CD4-positive, alpha-beta T cell treated with Interleukin-6 for 4 hours (primary cell): ENCODE measurements around the gene CAPN15.

Experiments used
- DNase-seq: peaks from one replicate; pipeline ENCODE4 v3.0.0-alpha.2; 2020; ENCODE audit warnings: mixed read lengths

The CAPN15 gene

DNA sequence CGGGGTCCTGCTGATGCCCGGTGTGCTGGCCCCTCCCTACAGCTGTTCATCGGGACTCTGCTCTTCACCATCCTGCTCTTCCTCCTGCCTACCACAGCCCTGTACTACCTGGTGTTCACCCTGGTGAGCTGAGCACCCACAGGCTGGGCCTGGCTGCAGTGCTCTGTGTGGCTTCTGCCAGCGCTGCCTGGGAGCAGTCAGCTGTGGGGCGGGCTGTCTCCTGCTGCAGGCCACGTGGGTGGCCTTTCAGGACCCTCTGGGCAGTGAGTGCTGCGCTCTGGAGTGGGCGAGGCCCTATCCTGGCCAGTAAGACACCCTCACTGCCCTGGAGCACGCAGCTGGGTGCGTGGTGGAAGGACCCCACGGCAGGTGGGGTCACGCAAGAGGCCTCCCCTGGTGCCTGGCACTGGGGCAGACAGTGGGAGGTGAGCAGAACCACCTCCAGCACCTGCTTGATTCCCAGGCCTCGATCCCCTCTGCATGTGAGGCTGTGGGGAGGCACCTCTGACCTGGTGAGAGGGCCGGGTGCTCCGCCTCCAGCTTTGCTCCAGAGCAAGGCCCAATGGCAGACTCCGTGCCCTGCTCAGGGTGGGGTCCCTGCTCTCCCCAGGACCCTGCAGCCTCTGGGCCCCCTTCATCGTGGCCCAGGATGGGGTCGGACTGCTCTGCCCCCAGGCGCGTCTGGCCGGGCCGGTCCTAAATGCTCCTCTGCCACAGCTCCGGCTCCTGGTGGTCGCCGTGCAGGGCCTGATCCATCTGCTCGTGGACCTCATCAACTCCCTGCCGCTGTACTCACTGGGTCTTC lies 52.8 kb downstream of the CAPN15 start:
- DNase-seq: no peak

DNA sequence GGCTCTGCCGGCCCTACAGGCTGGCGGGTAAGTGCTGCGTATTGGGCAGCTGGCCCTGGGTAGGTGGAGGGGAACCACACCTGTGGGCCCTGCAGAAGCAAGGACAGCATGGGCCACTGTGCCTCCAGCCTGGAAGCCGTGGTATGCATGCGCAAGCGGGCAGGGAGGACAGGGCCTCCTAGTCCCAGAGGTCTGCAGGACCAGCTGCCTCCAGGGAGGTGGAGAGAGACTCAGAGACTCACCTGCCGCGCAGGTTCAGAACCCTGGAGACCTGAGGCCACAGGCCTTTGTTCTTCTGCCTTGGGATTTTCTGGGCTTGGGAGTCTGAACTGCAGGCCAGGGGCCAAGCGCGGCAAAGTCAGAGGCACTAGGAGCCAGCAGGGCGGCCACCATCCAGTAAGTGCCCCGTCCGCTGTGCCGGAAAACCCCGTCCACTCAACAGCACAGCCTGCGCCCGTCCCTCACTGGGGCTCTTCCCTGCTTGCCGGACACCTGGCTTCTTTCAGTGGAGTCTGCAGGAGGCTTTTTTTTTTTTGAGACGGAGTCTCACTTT lies 53.5 kb downstream of the CAPN15 start:
- no peak for DNase-seq

DNA sequence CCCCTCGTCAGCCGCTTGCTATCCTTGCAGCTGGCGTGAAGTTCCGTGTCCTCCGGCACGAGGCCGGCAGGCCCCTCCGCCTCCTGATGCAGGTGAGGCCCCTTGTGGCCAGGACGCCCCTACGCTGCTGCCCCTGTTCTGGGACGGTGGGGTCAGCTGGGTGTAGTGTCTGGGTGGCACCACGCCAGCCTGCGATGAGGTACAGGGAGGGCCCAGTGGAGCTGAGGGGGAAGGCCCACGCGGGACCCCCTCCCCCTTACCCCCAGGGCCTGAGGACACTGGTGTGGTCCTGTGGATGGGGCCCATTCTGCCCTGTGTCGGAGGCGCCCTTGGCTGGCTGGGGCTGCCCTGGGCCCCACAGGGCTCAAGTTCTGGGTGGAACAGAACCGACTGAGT lies 54.7 kb downstream of the CAPN15 start:
- no peak for DNase-seq

DNA sequence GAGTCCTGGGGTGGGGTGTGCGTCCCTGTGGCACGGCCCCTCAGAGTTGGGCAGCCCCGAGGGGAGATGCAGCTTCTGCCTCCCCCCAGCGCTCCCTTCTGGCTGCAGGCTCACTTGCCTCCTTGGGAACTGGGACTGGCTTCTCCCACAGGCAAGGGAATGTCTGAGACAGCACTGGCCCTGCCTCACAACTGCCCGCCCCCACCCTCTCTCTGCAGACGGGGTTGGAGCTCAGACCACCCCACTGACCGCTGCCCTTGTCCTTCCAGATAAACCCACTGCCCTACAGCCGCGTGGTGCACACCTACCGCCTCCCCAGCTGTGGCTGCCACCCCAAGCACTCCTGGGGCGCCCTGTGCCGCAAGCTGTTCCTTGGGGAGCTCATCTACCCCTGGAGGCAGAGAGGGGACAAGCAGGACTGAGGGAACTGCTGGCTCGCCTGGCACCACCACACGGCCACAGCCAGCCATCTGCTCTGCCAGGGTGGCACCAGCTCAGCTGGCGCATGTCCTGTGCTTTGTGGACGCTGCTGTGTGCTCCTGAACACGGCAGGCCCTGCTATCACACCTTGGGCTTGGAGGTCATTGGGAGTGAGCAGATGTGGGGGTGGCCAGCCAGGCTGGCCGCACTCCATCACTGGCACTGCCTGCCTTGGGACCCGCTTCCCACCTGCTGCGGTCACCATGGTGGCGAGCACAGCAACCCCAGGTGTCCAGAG lies 55.3 kb downstream of the CAPN15 start:
- no peak for DNase-seq

DNA sequence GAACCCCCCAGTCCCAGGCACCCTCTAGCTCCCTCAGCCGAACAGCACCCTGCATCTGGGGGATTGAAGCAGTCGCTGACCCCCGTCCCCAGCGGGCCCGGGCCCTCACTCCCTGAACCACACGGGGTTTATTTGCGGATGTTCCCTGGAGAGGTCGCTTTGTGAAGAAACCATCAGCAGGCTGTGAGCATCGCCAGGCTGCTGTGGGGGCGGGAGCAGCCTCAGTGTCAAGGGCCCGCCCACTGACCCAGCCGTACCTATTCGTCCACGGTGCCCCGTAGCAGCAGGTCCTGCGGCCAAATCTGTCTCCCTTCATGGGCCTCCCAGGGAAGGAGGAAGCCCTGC lies 55.9 kb downstream of the CAPN15 start:
- no peak for DNase-seq

DNA sequence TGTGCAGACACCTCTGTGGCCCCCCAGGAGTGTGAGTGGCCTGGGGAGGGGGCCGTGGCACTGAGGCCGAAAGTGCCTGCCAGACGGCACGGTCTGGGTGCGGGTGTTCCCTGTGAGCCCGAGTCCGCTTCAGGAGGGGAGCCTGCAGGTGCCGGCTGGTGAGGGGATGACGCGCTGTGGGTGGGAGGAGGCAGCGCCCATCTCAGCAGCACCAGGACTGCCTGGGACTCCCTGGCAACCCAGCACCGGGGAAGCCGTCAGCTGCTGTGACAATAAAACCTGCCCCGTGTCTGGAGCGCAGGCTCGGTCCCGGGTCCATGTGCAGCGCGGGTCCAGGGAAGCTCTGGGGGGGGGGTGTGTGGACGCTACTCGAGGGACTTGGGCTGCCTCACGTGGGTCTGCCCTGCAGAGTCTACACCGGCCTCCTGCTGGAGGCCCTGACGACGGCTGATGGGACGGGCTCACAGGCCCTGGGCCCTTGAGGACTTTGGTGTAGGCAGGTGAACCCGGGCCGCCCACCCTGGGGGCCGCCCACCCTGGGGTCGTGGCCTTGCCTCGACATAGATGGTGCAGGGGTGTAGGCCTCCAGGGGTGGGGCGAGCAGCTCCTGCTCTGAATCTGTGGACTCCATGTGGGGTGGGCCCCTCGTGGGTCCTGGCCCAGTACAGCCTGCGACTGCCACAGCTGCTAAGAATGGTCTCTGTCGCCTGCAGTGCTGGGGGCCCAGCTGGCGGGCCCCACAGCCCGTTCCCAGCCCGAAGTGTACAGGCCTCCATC lies 56.5 kb downstream of the CAPN15 start:
- no peak for DNase-seq

DNA sequence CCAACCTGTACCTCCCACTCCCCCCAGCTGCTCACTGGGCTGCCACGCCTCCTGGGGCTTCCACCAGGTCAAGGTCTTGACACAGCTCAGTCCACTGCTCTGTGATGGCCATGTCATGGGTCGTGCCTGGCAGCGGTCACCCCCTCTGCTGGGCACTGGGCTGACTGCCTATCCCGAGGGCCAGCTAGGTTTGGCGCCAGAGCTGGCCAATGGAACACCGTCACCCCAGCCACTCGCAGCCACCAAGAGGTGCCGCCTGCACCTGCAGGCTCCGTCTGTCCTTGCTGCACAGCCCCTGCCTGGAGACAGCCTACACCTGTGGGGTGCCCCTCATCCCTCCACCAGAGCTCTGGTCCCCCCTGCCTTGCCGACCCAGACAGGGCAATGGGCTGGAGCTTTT lies 57.8 kb downstream of the CAPN15 start:
- no peak for DNase-seq

DNA sequence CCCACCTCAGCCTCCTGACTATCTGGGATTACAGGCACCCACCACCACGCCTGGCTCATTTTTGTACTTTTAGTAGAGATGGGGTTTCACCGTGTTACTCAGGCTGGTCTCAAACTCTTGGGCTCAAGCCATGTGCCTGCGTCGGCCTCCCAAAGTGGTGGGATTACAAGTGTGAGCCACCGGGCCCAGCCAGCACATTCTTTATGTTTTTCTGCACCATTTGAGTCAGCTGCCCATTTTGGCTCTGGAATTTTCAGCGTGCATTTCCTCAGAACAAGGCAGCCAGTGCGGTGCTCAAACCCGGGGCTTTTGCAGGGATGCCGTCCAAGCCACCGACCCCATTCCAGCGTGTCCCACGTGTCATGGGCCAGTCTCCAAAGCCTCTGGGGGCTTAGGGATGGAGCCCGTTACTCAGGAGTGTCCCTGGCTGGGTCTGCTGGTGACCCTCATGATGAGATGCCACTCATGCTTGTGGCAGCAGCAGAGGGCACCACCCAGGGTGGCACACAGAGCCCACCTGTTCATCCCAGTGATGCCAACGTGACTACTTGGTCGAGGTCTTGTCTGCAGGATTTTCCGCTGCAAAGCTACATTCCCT lies 58.6 kb downstream of the CAPN15 start:
- DNase-seq: no peak

DNA sequence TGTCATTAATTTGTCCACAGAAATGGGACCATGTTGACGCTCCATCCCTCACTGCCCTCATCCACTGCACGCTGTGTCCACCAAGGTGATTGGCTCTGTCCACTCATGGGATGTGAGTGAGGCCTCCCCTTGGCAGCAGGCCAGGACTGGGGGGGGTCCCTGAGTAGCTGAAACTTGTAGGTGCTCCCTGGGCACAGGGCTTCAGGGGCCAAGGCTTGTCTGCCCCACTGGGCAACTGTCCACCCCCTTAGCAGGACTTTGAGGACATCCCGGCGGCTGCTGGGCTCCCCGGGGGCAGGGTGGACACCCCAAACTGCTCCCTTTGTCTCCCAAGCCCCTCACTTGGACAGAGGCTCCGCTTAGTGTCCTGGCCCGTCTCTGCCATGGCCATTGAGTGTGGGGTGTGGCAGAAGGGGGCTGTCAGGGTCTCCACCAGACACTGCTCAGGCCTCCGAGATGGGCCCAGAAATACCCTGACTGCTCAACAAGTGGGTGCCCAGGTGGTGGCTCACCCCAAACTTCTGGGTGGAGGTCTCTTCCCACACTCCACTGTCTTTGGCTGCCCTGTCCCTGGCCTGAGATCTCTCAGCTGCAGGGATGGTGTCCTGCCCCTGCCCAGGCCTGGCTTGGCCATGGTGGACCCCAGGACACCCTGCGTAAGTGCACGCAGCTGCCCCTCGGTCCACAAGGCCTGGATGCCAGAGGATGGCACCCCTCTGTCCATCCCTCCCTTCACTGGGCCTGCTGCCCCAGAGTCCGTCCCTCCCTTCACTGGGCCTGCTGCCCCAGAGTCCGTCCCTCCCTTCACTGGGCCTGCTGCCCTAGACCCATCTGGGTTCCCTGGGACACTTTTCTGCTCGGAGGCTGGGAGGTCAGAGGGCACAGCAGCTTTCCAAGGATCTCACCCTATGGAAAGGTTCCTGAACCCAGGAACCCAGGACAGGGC lies 59.4 kb downstream of the CAPN15 start:
- DNase-seq: no peak

DNA sequence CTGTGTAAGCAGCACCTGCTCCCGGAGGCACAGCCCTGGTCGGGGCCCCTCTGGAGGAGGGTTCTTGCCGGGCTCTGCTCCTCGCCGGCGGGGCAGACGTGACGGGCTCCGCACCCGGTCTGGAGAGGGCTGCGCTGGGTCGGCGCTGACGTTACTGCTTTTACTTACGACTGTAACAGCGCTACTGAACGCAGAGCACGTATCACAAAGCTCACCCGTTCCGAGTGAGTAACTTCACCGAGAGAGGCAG lies 61.1 kb downstream of the CAPN15 start:
- peak; percentile 61 for DNase-seq

DNA sequence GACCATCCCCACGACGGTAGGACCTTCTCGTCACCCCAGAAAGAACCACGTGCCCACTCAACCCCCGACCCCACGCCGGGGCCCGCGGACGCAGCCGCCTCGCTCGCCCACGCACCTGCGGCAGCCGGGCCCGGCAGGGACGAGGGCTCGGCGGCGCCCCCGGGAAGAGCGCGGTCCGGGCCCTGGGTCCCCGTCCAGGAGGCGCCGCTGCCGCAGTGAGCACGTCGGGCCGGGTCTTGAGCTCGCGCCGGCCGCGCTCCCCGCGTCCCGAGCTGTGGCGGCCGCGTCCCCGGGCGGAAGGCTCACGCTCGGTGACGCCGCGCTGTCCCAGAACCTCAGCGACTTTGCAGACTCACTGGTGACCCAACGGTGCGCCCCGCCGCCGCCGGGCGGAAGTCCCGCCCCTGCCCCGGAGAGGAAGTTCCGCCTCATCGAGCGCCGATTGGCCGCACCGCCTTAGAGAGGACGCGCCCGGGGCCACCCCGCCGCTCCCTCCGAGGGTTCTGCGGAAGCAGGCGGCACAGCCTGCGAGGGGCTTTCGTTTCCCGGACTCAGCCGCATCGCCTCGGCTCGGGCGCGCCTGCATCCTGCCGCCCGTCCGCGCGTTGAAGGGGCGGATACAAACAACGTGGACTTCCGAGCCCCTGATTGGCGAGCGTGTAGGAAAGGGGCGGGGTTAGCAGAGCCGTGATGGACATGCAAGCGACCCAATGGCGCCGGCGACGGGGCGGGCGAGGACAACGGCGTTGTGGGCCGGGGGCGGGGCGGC lies 61.6 kb downstream of the CAPN15 start:
- DNase-seq: peak; percentile 97

DNA sequence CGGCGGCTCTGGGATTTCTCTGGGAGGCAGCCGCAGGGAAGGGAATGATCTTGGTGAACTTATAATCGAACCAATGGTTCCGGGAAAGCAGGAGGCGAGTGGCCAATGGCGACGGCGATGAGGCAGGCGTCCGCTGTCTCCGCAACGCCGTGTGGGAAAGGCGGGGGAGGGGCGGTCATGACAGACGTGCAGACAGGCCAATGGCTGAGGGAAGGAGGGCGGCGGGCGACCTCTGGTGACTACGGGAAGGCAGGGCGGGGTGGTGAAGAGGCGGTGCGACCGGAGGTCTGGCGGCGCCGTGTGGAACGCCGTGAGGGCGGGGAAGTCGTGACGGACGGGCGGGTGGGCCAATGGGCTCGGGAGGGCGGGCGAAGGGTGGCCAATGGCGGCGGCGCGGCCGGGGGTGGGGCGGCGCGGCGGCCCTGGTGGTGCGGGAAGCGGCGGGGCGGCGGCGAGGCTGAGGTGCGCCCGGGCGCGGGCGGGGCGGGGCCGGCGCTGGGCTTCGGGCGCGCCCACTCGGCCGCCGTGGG lies 62.2 kb downstream of the CAPN15 start, which contains the start of gene RAB40C:
Gene RAB40C, plus strand, starts transcription at position 409 of the 530 bp plus-strand sequence. CDS start 226 bp downstream, outside the sequence.
- DNase-seq: peak; percentile 99

DNA sequence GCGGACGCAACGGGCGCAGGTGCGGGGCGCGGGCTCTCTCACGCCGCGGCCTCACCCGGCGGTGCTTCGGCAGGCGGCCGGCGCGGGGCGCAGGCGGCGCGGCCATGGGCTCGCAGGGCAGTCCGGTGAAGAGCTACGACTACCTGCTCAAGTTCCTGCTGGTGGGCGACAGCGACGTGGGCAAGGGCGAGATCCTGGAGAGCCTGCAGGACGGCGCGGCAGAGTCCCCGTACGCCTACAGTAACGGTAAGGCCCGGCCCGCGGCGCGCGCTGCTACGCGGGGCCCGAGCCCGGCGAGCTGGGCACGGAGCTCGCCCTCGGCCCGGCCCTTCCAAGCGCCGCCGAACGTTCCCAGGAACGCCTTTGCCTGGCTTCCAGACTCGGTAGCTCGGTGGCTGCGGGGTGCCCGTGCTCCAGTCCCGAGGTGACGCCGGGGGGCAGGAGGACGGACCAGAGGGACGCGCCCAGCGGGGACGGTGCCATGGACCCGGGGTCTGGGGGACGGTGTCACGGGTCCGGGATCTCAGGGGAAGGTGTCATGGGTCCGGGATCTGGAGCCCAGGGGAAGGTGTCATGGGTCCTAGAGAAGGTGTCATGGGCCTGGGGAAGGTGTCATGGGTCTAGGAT lies 62.8 kb downstream of the CAPN15 start:
- no peak for DNase-seq

DNA sequence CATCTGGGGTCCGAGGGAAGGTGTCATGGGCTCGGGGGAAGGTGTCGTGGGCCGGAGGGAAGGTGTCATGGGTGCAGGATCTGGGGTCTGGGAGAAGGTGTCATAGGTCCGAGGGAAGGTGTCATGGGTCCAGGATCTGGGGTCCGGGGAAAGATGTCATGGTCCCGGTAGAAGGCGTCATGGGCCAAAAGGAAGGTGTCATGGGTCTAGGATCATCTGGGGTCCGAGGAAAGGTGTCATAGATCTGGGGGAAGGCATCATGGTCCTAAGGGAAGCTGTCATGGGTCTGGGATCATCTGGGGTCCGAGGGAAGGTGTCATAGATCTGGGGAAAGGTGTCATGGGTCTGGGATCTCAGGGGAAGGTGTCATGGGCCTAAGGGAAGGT lies 63.3 kb downstream of the CAPN15 start:
- no peak for DNase-seq

DNA sequence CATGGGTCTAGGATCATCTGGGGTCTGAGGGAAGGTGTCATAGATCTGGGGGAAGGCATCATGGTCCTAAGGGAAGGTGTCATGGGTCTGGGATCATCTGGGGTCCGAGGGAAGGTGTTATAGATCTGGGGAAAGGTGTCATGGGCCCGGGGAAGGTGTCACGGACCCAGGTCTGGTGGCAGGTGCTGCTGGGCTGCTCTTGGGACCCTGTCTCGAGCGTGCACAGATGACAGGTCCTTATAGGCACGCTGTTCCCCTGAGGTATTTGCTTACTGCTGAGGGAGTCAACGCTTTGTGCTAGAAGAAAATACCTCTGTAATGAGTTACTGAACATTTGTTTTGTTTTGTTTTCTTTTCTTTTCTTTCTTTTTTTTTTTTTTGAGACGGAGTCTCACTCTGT lies 63.7 kb downstream of the CAPN15 start:
- DNase-seq: no peak

DNA sequence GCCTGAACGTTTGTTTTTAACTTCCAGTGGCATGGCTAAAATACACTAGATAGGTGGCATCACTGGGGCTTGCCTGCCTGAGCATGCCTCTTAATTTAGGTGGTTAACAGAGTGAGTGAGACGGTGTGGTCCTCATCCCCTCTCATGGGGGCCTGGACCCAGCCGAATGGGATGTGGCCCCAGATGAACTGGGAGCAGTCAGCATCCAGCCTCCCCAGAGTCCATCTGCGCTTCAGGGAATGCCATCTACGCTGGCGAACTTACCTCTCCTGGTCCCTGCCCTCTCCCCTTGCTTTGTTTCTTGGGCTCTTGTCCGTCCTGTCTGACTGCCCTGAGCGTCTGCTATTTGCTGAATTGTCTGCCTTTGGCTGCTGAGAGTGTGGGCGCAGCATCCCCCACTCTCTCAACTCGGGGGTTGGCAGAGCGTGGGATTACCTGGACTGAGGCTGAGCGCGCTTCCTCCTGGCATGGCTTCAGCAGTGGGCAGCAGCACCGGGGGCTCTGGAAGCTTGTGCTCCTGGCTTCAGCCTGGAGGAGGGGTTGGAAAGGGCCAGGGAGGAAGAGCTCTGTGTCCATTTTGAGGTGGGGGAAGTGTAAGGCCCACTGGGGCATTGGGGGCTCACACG lies 64.5 kb downstream of the CAPN15 start:
- no peak for DNase-seq

DNA sequence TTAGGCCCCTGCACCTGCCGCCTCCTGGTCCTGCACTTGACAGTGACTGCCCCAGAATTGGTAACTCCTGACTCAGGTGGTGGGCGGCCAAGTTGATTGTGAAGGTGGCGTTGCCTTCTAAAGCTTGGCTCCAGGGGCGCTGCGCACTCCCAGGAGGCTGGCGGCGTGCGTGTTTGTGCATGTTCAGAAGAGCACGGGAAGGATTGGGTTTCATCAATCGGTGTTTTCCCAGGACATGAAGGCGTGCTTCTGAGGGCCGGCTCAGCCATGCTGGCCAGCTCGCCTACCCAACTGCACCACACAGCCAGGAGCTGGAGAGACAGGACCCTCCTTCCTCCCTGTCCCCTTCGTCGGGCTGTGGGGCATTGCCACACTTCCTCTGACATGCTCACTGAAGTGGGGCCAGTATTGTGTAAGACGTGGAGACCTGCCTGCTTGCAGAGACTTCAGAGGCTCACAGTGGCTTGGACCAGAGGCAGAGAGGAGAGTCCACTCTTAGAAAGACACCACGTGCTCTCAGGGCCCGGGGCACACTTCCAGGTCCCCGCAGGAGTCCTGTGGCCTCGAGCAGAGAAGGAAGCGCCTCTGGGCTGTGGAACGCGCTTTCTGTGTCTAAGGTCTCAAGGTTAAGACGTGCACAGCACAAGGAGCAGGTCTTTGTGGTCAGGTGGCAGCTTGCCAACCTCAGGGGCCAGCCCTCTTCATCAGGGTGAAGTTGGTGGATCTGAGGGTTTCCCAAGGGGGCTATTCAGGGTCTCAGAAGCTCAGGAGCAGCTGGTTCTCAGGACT lies 65.2 kb downstream of the CAPN15 start:
- DNase-seq: no peak

DNA sequence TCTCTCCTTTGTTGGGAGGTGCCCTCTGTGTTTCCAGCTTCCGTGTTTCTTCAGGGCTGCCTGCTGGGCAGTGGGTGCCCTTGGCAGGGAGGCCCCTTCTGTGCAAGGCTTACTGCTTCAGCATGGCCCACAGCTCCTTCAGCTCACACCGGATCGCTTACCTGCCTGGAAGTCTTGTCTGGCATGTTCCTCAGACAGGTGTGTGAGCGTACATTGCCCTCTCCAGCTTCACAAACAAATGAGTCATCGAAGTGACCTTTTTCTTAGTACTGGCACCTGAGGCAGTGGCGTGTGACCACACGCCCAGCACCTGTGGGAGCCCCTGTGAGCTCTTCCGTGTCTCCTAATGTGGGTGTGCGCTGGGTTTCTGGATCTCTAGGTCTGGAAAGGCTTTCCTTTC lies 65.9 kb downstream of the CAPN15 start:
- no peak for DNase-seq

DNA sequence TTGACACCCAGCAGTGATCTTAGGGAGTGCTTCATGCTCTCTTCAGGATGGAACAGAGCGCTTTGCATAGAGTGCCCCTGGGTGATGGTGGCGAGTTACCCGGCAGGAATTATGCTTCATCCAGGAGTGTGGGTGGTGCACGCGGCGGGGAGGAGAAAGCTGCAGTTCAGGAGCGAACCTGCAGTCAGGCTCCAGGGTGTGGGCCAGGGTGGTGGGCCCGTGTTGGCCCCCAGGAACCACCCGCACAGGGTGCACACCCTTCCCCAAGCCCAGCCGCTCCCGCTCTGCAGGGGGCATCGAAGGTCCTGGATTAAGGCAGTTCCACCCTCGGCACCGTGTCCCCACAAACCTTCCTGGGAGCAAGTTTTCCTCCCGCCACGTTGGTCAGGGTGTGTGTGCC lies 66.3 kb downstream of the CAPN15 start:
- no peak for DNase-seq
